ENCODE results near the gene GDPD3.

Gene GDPD3

DNA sequence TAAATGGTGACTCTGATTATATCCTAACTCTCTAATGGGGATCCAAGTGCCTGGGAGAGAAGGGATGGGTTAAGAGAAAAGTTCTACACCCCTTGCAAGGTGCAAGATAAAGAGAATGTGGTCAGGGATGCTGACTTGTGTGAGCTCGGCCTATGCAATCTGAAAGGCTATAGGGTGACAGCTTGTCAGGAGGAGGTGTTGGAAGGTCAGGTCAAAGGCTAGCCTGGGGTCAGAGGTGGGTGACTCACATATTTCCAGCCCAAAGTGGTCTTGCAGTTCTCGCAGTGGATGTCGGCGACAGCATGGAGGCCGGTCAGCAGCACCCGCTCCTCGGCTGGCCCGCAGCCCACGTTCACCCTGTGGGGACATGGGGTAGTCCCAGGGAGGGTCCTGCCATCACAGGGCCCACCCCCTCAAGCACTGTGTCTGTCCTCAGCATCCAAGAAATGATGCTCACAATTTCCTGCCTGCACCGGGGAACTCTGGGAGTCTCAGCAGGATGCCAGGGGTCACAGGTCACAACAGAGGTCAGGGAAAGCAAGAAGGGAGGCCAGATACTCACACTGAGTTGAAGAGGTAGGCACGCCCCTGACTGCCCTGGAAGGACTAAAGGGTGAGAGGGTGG is 18.7 kb downstream of the GDPD3 start:
- DNase-seq = no peak

GRCh38 chr16:30092373-30093010 is 20.8 kb downstream of the GDPD3 start:
- peak; percentile 62 for DNase-seq

- peak; percentile 90 for DNase-seq
Observed at GRCh38 chr16:30091474-30092372, 21.6 kb downstream of the GDPD3 start, which contains the start of gene TBX6. Gene TBX6, minus strand, starts transcription at chr16:30091924. Its CDS starts 731 bp downstream, at chr16:30091193.

DNA sequence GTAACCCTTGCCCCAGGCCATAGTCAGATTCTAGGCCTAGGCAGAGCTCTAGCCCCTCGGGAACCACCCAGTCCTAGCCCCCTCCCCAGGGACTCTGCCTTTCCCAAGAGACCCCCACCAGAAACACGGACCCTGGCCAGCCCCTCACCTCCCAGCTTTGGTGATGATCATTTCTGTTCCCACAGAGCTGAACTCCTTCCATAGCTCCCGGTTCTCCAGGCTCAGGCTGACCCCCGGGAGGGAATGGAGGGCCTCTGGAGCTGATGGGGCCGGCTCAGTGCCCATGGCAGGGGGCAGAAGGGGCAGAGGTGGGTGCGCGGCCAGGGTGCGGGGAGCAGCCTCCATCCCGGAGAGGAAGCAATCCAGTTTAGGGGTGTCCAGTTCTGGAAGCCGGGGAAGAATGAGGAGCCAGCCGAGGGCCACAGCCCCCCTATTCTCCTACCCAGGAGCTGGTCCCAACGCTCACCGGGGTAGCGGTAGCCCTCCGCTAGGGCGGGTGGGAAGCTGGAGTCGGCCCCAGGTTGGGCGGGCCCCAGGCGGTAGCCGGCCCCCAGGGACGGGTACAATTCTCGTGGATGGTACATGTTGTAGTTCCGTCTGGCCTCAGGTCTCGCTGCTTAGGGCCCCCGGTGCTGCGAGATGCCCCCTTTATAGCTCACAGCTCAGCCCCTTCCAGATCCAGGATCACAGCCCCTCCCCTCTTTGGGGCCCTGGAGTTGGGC is 22.6 kb downstream of the GDPD3 start:
- DNase-seq = no peak

GRCh38 chr16:30088832-30089624 is 24.3 kb downstream of the GDPD3 start:
- no peak for DNase-seq

DNA sequence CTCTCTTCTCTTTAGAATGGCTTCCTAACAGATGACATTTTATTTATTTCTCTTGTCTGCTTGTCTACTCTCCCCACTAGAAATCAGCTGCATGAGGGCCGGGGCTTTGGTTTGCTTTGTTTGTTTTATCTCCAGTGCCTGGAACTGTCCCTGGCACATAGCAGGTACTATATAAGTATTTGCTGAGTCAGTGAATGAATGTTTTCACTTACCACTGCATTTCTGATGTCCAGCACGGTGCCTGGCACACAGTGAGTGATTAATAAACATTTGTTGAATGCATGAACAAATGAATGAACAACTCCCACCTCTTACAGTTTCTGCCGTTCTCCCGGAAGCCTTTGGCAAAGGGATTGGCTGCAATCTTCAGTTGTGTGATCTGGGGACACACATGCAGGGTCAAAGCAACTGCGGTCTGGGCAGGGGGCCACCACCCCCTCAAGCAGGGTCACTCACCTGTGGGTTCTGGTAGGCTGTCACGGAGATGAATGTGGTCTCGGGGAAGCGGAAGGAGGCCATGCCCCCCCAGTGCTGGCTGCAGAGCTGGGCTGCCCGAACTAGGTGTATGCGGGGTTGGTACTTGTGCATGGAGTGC is 25.0 kb downstream of the GDPD3 start:
- no peak for DNase-seq

- no peak for DNase-seq
Observed at GRCh38 chr16:30087181-30087898, 26.0 kb downstream of the GDPD3 start.

- DNase-seq = no peak
Observed at GRCh38 chr16:30086291-30087140, 26.8 kb downstream of the GDPD3 start.

DNA sequence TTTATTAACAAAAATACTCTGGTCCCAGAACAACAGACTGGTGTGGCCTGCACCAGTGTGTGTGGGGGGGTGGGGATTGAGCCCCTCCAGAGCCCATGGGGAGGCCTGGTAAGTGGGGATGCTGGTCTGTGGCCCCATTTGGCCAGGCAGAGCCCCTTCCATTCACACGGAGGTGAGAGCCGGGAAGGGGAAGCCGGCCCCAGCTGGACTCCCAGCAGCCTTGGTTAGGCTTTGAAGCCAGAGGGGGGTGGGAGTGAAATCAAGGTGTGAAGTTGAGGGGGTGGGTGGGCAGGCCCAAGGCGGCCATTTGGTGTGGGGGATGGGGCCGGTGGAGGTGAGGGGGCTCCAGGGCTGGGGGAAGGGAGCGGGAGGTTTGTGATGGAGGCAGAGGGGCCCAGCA is 27.5 kb downstream of the GDPD3 start:
- no peak for DNase-seq

- no peak for DNase-seq
Observed at GRCh38 chr16:30085247-30085646, 28.1 kb downstream of the GDPD3 start.

GRCh38 chr16:30084816-30085159 is 28.5 kb downstream of the GDPD3 start:
- no peak for DNase-seq

- no peak for DNase-seq
Observed at GRCh38 chr16:30084096-30084815, 29.1 kb downstream of the GDPD3 start.

- DNase-seq = no peak
Observed at GRCh38 chr16:30083216-30084055, 29.9 kb downstream of the GDPD3 start.

DNA sequence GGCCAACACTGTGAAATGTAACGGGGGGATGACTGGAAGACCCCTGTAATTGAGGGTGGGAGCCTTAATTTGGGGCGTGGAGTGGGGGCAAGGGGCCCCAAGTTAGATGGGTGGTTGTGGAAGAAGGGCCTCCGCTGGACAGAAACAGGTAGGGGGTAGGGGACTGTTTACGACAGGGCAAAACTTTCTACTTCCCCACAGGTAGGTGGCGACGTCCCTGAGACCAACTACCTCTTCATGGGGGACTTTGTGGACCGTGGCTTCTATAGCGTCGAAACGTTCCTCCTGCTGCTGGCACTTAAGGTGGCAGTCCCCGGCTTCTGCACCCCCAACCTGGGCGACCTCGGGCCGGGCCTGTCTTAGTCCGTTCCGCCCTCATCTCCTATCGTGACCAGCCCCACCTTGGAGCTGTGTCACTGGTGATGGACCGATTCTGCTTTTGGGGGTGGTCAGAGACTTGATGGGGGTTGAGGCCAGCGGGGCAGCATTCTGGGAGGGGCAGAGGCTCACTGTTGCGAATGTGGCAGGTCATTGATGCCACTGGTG is 30.7 kb downstream of the GDPD3 start:
- DNase-seq = no peak

GRCh38 chr16:30079480-30079879 is 33.9 kb downstream of the GDPD3 start:
- DNase-seq = no peak

DNA sequence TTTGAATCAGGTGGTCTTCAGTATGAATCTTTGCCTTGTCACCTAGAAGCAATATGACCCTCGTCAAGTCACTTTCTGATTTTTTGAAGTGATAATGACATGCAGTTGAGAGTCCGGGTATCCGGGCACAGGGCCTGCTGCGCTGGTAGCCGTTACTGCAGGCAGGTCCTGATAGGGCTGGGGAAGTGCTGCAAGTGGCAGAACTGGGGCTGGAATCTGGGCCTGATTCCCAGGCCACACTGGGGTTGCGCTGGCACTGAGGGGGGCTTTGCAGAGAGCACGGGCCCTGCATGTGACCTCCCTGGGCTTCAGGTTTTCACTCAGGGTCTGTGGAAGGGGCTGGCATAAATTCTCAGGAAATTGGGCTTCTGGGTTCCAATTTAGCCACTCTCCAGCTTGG is 34.6 kb downstream of the GDPD3 start:
- DNase-seq = no peak

- no peak for DNase-seq
Observed at GRCh38 chr16:30077656-30078055, 35.7 kb downstream of the GDPD3 start.

GRCh38 chr16:30076276-30076791 is 37.0 kb downstream of the GDPD3 start:
- no peak for DNase-seq

All from stimulated activated naive CD4-positive, alpha-beta T cell treated with Interleukin-2 at 50 U/mL for 16 hours (primary cell).